GM10266 (cell line): ENCODE data around the gene TBC1D1.
"Not testable (repeated sequence)": the region's sequence is repeated elsewhere in the genome, so short reads cannot be mapped to it uniquely, and the experiment has no call there.

Source experiments
- DNase-seq: peaks from one replicate; pipeline ENCODE4 v3.0.0; 2012; ENCODE audit errors: extremely low spot score
- CTCF ChIP-seq: IDR thresholded peaks from 2 replicates; pipeline ENCODE4 v1.5.1; 2012; ENCODE audit warnings: mild to moderate bottlenecking, low read depth; ENCODE audit not compliant: control insufficient read depth, insufficient read depth; ENCODE audit errors: missing control alignments

The TBC1D1 gene

GRCh38 chr4:37908488-37909331 lies 17.8 kb downstream of the TBC1D1 start:
- no peak for DNase-seq
- no peak for TF ChIP-seq CTCF

- no peak for DNase-seq
- TF ChIP-seq CTCF = no peak
Observed at GRCh38 chr4:37909332-37910090, 18.6 kb downstream of the TBC1D1 start.

GRCh38 chr4:37910091-37910486 lies 19.2 kb downstream of the TBC1D1 start:
- no peak for DNase-seq
- TF ChIP-seq CTCF = no peak

- no peak for TF ChIP-seq CTCF
- no peak for DNase-seq
Observed at GRCh38 chr4:37914539-37914938, 23.7 kb downstream of the TBC1D1 start.

GRCh38 chr4:37917388-37917787 lies 26.5 kb downstream of the TBC1D1 start:
- no peak for DNase-seq

GRCh38 chr4:37918653-37919052 lies 27.8 kb downstream of the TBC1D1 start:
- TF ChIP-seq CTCF = no peak
- DNase-seq = no peak

More at GRCh38 chr4:37917388-37917787, 26.5 kb downstream of the TBC1D1 start:
- no peak for TF ChIP-seq CTCF

GRCh38 chr4:37922328-37922727 lies 31.4 kb downstream of the TBC1D1 start:
- no peak for TF ChIP-seq CTCF
- DNase-seq = no peak

GRCh38 chr4:37923089-37923488 lies 32.2 kb downstream of the TBC1D1 start:
- DNase-seq = not testable (repeated sequence)
